Measurements from ENCODE around the gene PCDH17. TPM values are rescaled to one million over a fixed set of nuclear protein-coding genes. Genes with fewer than 3 reads are reported as not detected.

Gene PCDH17
- total RNA-seq, 1 donor from 2014 or later = 40.9 TPM

- Histone ChIP-seq H3K4me1 (no peaks in the 10 kb centered on the region), H3K27me3 (ENCODE audit: low read depth) (no peaks in the 10 kb centered on the region), H3K4me3 (no peak overlapping the region), H3K9me3 (no peaks in the 10 kb centered on the region), H3K36me3 (no peaks in the 10 kb centered on the region), H3K27ac (no peak overlapping the region)
- intact Hi-C loops (cut with DNase I) = no loop called here
- ATAC-seq = no peak
- TF ChIP-seq CTCF (IDR thresholded peaks at IDR 0.05) = no peak
- no peak for DNase-seq
These were observed 107.5 kb downstream of the PCDH17 start for GRCh38 chr13:57739089-57739488.

- Histone ChIP-seq H3K27ac (no peak overlapping the region), H3K36me3 (no peaks in the 10 kb centered on the region), H3K9me3 (no peaks in the 10 kb centered on the region), H3K27me3 (ENCODE audit: low read depth) (no peaks in the 10 kb centered on the region), H3K4me1 (no peaks in the 10 kb centered on the region), H3K4me3 (no peak overlapping the region)
- DNase-seq (no peak), ATAC-seq (no peak)
- TF ChIP-seq CTCF (IDR thresholded peaks at IDR 0.05) = no peak
- intact Hi-C loops (cut with DNase I) = no loop called here
These were observed 108.1 kb downstream of the PCDH17 start for GRCh38 chr13:57739543-57740190.

- TF ChIP-seq CTCF (IDR thresholded peaks at IDR 0.05) = no peak
- H3K9me3 ChIP-seq = no peaks in the 10 kb centered on the region
- no peaks in the 10 kb centered on the region for H3K27me3 ChIP-seq (ENCODE audit: low read depth)
- intact Hi-C loops (cut with DNase I) = no loop called here
- no peak overlapping the region for H3K27ac ChIP-seq
- ATAC-seq (no peak), DNase-seq (no peak)
- H3K36me3 ChIP-seq = no peaks in the 10 kb centered on the region
- H3K4me1 ChIP-seq = no peaks in the 10 kb centered on the region
- H3K4me3 ChIP-seq = no peak overlapping the region
These were observed 109.2 kb downstream of the PCDH17 start for GRCh38 chr13:57740719-57741118.

DNA sequence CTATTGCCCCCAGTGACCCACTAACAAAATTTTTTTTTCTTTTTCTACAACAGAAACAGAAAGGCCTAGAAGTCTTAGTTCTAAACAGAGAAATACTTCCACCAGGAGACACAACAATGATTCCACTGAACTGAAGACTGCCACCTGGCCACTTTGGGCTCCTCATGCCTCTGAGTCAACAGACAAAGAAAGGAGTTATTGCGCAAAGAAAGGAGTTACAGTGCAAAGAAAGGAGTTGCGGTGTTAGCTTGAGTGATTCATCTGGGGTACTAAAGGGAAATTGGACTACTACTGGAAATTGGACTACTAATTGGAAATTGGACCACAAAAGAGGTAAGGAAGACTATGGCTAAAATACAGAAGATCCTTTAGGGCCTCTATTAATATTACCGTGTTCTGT, 116.6 kb downstream of the PCDH17 start:
- Histone ChIP-seq H3K4me3 (no peak overlapping the region), H3K27ac (no peak overlapping the region), H3K4me1 (no peaks in the 10 kb centered on the region), H3K36me3 (no peaks in the 10 kb centered on the region), H3K9me3 (no peaks in the 10 kb centered on the region), H3K27me3 (ENCODE audit: low read depth) (no peaks in the 10 kb centered on the region)
- ATAC-seq = no peak
- no peak for DNase-seq
- intact Hi-C loops (cut with DNase I) = no loop called here
- TF ChIP-seq CTCF (IDR thresholded peaks at IDR 0.05) = no peak

- no peaks in the 10 kb centered on the region for H3K27me3 ChIP-seq (ENCODE audit: low read depth)
- ATAC-seq = no peak
- DNase-seq = no peak
- intact Hi-C loops (cut with DNase I) = no loop called here
- H3K4me1 ChIP-seq = no peaks in the 10 kb centered on the region
- H3K27ac ChIP-seq = no peak overlapping the region
- H3K4me3 ChIP-seq = no peak overlapping the region
- TF ChIP-seq CTCF (IDR thresholded peaks at IDR 0.05) = no peak
- H3K36me3 ChIP-seq = no peaks in the 10 kb centered on the region
- H3K9me3 ChIP-seq = no peaks in the 10 kb centered on the region
These were observed 129.4 kb downstream of the PCDH17 start for GRCh38 chr13:57760951-57761350.

All from lower lobe of right lung (tissue), 2 donors.